IPS-NIHi11 (cell line): ENCODE measurements around the gene SLC39A5.
"Not testable (repeated sequence)": the region's sequence is repeated elsewhere in the genome, so short reads cannot be mapped to it uniquely, and the experiment has no call there.

Experiments
- DNase-seq: peaks from one replicate; pipeline ENCODE4 v3.0.0; 2012; ENCODE audit warnings: mixed read lengths, low spot score

SLC39A5 gene

GRCh38 chr12:56244494-56244893, 14.6 kb downstream of the SLC39A5 start:
- no peak for DNase-seq

GRCh38 chr12:56247923-56248322, 18.1 kb downstream of the SLC39A5 start:
- DNase-seq: no peak

- no peak for DNase-seq
Measured at GRCh38 chr12:56248711-56249110, 18.9 kb downstream of the SLC39A5 start.

- no peak for DNase-seq
Measured at GRCh38 chr12:56252649-56253048, 22.8 kb downstream of the SLC39A5 start.

- DNase-seq: no peak
Measured at GRCh38 chr12:56253091-56253490, 23.2 kb downstream of the SLC39A5 start.

GRCh38 chr12:56255671-56256070, 25.8 kb downstream of the SLC39A5 start:
- DNase-seq: no peak

- DNase-seq: peak; percentile 59
Measured at GRCh38 chr12:56256326-56256960, 26.6 kb downstream of the SLC39A5 start.

- no peak for DNase-seq
Measured at GRCh38 chr12:56257071-56257470, 27.2 kb downstream of the SLC39A5 start.

GRCh38 chr12:56257491-56258067, 27.7 kb downstream of the SLC39A5 start:
- peak; percentile 89 for DNase-seq

GRCh38 chr12:56258068-56258819, 28.4 kb downstream of the SLC39A5 start, which contains the start of gene ANKRD52:
Gene ANKRD52 (minus strand): TSS chr12:56258384. CDS start chr12:56258269, 115 bp downstream.
- DNase-seq: peak; percentile 98

- DNase-seq: no peak
Measured at GRCh38 chr12:56258820-56259183, 29.0 kb downstream of the SLC39A5 start.

GRCh38 chr12:56260380-56260779, 30.5 kb downstream of the SLC39A5 start:
- DNase-seq: no peak

GRCh38 chr12:56260921-56261320, 31.1 kb downstream of the SLC39A5 start:
- no peak for DNase-seq

GRCh38 chr12:56261503-56262232, 31.8 kb downstream of the SLC39A5 start:
- DNase-seq: no peak

- DNase-seq: not testable (repeated sequence)
Measured at GRCh38 chr12:56262955-56263354, 33.1 kb downstream of the SLC39A5 start.

GRCh38 chr12:56266068-56266692, 36.3 kb downstream of the SLC39A5 start:
- DNase-seq: not testable (repeated sequence)

- peak; percentile 100 for DNase-seq
Measured at GRCh38 chr12:56266693-56267442, 37.0 kb downstream of the SLC39A5 start, which contains the start of gene COQ10A. Gene COQ10A (plus strand): TSS chr12:56266942. CDS start chr12:56267119, 177 bp downstream.

- peak; percentile 59 for DNase-seq
Measured at GRCh38 chr12:56267443-56268071, 37.7 kb downstream of the SLC39A5 start.

- peak; percentile 65 for DNase-seq
Measured at GRCh38 chr12:56271031-56271430, 41.2 kb downstream of the SLC39A5 start.

GRCh38 chr12:56272468-56272867, 42.6 kb downstream of the SLC39A5 start:
- DNase-seq: not testable (repeated sequence)

GRCh38 chr12:56274299-56274698, 44.4 kb downstream of the SLC39A5 start:
- no peak for DNase-seq
